A673 (cell line): ENCODE results near the gene GLYR1. TPM values are rescaled to one million over a fixed set of nuclear protein-coding genes. Genes with fewer than 3 reads are reported as not detected.

Source experiments
- BruUV-seq: library from RNA; stranded (reverse); fragments of 400-500 nt; replicated peaks from 2 replicates; lab custom pipeline; 2021; lab: Mats Ljungman, UMichigan
- CTCF ChIA-PET: fragments of 300-600 bp; sonication (Branson Sonifier 250); formaldehyde crosslinking; loops from one replicate; lab custom pipeline; 2022; ENCODE audit warnings: antibody characterized with exemption; lab: Charles Lee
- POLR2A ChIA-PET: fragments of 300-600 bp; sonication (Branson Sonifier 250); formaldehyde crosslinking; loops from one replicate; lab custom pipeline; 2022; ENCODE audit warnings: antibody characterized with exemption; ENCODE audit not compliant: low non-redundant PET; lab: Charles Lee
- DNase-seq: peaks from one replicate; pipeline ENCODE4 v3.0.0-alpha.2; 2015; ENCODE audit warnings: low spot score
- H3K27ac ChIP-seq: fragments of 200-600 bp; sonication (generic); 2 replicates; pipeline ENCODE4 v1.5.1; 2016; ENCODE audit warnings: mixed run types, low read depth, mild to moderate bottlenecking, mixed read lengths, antibody characterized with exemption, low read length; ENCODE audit not compliant: poor library complexity, severe bottlenecking
- H3K27me3 ChIP-seq: fragments of 200-600 bp; sonication (generic); replicated peaks from 2 replicates; pipeline ENCODE4 v1.6.1; 2017; ENCODE audit warnings: mixed run types, low read depth, mild to moderate bottlenecking, mixed read lengths, antibody characterized with exemption, low read length; ENCODE audit not compliant: insufficient read depth, poor library complexity
- H3K36me3 ChIP-seq: fragments of 200-600 bp; sonication (generic); 2 replicates; pipeline ENCODE4 v1.6.1; 2016; ENCODE audit warnings: mixed run types, mild to moderate bottlenecking, mixed read lengths, antibody characterized with exemption, low read length; ENCODE audit not compliant: insufficient read depth, poor library complexity, severe bottlenecking
- H3K4me1 ChIP-seq: fragments of 200-600 bp; sonication (generic); 2 replicates; pipeline ENCODE4 v1.6.1; 2017; ENCODE audit warnings: mixed run types, mild to moderate bottlenecking, mixed read lengths, antibody characterized with exemption, low read length; ENCODE audit not compliant: insufficient read depth, poor library complexity, severe bottlenecking
- H3K4me3 ChIP-seq: fragments of 200-600 bp; sonication (generic); 2 replicates; pipeline ENCODE4 v1.5.1; 2016; ENCODE audit warnings: low read depth, mixed run types, mild to moderate bottlenecking, mixed read lengths, low read length; ENCODE audit not compliant: poor library complexity, severe bottlenecking
- H3K9me3 ChIP-seq: fragments of 200-600 bp; sonication (generic); 2 replicates; pipeline ENCODE4 v1.6.1; 2016; ENCODE audit warnings: mixed run types, low read depth, mild to moderate bottlenecking, mixed read lengths, antibody characterized with exemption, low read length; ENCODE audit not compliant: poor library complexity, severe bottlenecking
- EZH2 ChIP-seq: fragments of 200-600 bp; sonication (generic); IDR thresholded peaks from 2 replicates; pipeline ENCODE4 v1.6.1; 2017; ENCODE audit warnings: borderline replicate concordance, low read depth, mild to moderate bottlenecking, mixed read lengths, antibody characterized with exemption, low read length; ENCODE audit not compliant: poor library complexity, severe bottlenecking
- intact Hi-C: fragments of 100-400 bp; cut with micrococcal nuclease; formaldehyde crosslinking; loops from one replicate; pipeline ENCODE4 v1.10.0; 2022; ENCODE audit not compliant: unreplicated experiment
- total RNA-seq: library from RNA; stranded (reverse); gene quantifications from 2 replicates; pipeline ENCODE4 v1.2.3, GENCODE V29; 2021
- TF ChIP-seq, protein P1 (sequence below): fragments of 300-800, 200-600 bp; sonication (generic); conservative IDR thresholded peaks from 2 replicates; pipeline ENCODE4 v1.5.1; 2017; ENCODE audit warnings: low read depth, mild to moderate bottlenecking, antibody characterized with exemption, low read length, moderate library complexity, mixed read lengths

Gene GLYR1
- total RNA-seq, 1 experiment from 2014 or later = 128 TPM

DNA sequence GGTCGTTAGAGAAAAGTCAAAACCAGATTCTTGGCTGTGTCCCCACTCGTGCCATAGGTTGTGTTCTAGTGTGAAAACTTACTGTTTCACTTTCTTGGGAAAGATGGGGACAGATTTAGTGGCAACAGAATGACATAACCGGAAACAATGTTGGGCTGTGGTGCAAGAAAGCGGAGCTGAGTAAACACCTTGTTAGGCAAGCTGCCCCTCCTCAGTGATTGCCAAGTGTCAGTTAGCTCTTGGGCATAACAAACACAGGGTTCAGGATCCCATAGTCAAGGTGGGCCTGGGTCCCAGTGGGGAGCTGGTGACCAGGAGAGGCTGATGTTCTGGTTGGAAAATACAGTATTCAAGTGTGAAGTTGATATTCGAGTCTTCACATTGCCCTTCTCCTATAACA is 15.6 kb upstream of the GLYR1 start:
- Histone ChIP-seq H3K4me3 (no peak overlapping the region), H3K27me3 (no peaks in the 10 kb centered on the region), H3K9me3 (no peaks in the 10 kb centered on the region), H3K4me1 (no peaks in the 10 kb centered on the region), H3K27ac (no peak overlapping the region), H3K36me3 (peaks cover 53% of the 10 kb centered on the region)
- POLR2A ChIA-PET = no interaction called here
- CTCF ChIA-PET = no interaction called here
- intact Hi-C loops = no loop called here
- TF ChIP-seq, protein P1, sequence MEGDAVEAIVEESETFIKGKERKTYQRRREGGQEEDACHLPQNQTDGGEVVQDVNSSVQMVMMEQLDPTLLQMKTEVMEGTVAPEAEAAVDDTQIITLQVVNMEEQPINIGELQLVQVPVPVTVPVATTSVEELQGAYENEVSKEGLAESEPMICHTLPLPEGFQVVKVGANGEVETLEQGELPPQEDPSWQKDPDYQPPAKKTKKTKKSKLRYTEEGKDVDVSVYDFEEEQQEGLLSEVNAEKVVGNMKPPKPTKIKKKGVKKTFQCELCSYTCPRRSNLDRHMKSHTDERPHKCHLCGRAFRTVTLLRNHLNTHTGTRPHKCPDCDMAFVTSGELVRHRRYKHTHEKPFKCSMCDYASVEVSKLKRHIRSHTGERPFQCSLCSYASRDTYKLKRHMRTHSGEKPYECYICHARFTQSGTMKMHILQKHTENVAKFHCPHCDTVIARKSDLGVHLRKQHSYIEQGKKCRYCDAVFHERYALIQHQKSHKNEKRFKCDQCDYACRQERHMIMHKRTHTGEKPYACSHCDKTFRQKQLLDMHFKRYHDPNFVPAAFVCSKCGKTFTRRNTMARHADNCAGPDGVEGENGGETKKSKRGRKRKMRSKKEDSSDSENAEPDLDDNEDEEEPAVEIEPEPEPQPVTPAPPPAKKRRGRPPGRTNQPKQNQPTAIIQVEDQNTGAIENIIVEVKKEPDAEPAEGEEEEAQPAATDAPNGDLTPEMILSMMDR = no peak
- TF ChIP-seq EZH2 = no peak
- no peak for DNase-seq
- BruUV-seq = no TSS peak

DNA sequence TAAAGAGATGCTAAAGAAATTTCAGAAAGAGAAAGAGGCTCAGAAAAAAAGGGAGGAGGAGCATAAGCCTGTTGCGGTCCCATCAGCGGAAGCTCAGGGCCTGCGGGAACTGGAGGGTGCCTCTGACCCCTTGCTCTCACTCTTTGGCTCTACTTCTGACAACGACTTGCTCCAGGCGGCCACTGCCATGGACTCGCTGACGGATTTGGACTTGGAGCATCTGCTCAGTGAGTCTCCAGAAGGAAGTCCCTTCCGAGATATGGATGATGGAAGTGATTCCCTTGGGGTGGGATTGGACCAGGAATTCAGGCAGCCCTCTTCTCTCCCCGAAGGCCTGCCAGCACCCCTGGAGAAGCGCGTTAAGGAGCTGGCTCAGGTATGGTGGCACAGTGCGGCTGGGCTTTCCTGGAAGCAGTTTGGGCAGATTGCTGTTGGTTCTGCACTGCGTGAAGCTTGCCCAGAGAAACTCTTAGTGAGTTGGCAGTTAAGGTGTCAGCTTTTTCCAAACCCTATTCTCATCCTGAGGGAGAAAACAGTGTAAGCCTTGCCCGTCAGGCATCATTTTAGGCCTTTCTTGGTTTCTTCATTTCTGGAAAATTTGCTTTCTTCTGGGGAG is 13.7 kb upstream of the GLYR1 start:
- DNase-seq = no peak
- peaks cover 65% of the 10 kb centered on the region for H3K36me3 ChIP-seq
- no peak for TF ChIP-seq EZH2
- TF ChIP-seq, protein P1 = no peak
- BruUV-seq = no TSS peak
- no peaks in the 10 kb centered on the region for H3K4me1 ChIP-seq
- no peaks in the 10 kb centered on the region for H3K9me3 ChIP-seq
- ChIA-PET POLR2A (no interaction called here), CTCF (no interaction called here)
- H3K27me3 ChIP-seq = no peaks in the 10 kb centered on the region
- H3K27ac ChIP-seq = no peak overlapping the region
- no peak overlapping the region for H3K4me3 ChIP-seq
- intact Hi-C loops = no loop called here

DNA sequence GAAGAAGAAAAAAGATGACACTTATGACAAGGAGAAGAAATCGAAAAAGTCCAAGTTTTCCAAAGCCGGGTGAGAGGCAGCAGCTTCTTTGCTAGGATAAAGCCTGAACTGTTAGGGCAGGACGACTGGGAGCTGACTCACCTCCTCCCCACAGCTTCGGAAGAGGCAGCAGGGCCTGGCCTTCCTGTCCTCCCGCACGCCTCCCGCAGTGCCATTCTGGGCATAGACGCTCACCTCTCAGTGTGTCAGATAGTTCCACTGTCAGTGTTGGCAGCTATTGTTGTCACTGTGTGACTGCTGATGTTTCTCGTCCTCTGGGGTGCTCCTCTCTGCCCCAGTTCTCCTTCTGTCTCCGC is 12.8 kb upstream of the GLYR1 start:
- ChIA-PET POLR2A (no interaction called here), CTCF (no interaction called here)
- H3K4me3 ChIP-seq = no peak overlapping the region
- H3K4me1 ChIP-seq = no peaks in the 10 kb centered on the region
- TF ChIP-seq EZH2 = no peak
- TF ChIP-seq, protein P1 = no peak
- no peaks in the 10 kb centered on the region for H3K27me3 ChIP-seq
- no TSS peak for BruUV-seq
- H3K9me3 ChIP-seq = no peaks in the 10 kb centered on the region
- intact Hi-C loops = no loop called here
- H3K36me3 ChIP-seq = peaks cover 74% of the 10 kb centered on the region
- DNase-seq = no peak
- no peak overlapping the region for H3K27ac ChIP-seq
